GM18951 (cell line): ENCODE measurements around the gene ADAT3.

Experiments used
- POLR2A ChIP-seq: IDR thresholded peaks from 4 replicates; pipeline ENCODE4 v1.6.1; 2011; ENCODE audit warnings: mild to moderate bottlenecking; ENCODE audit not compliant: insufficient read length, insufficient read depth; ENCODE audit errors: extremely low read depth
- in situ Hi-C: fragments of 300-500 bp; cut with MboI; formaldehyde crosslinking; loops from one replicate; pipeline ENCODE4 v1.12.0; 2022; ENCODE audit warnings: low sequenced_read_pairs, mixed read lengths, inconsistent platforms; ENCODE audit not compliant: unreplicated experiment

Gene ADAT3

DNA sequence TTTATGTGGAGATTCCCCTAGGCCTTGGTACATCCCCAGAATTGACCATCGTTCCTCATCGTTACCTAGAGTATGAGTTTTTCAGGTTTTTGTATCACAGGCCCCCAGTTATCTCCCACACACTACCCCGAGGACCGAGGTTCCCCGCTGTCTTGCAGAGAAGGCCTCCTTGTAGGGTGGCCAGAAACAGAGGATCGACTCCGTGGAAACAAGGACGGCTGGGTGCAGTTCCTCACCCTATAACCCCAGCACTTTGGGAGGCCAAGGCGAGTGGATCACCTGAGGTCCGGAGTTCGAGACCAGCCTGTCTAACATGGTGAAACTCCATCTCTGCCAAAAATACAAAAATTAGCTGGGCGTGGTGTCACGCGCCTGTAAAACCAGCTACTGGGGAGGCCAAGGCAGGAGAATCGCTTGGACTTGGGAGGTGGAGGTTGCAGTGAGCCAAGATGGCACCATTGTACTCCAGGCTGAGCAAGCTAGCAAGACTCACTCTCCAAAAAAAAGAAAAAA, 720 bp downstream of the ADAT3 start:
- in situ Hi-C loops: no loop called here
- TF ChIP-seq POLR2A: no peak

DNA sequence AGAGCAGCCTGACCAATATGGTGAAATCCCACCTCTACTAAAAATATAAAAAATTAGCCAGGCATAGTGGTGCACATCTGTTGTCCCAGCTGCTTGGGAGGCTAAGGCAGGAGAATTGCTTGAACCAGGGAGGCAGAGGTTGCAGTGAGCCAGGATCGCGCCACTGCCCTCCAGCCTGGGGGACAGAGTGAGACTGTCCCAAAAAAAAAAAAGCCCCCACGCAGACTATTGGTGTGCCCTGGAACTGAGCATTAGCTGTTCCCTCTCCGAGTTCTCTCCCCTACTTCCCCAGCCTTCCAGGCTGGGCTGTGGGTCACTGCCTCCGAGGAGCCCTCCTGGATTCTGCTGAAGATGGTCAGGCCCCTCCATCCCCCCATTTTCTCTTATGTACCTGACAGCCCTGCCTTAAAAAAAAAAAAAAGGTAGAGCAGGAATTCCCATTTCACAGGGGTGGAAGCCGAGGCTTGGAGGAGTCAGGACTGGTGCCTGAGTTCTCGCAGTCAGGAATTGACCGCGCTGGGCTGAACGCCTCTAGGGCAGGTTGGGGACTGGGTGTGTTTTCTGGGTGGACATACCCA, 1.9 kb downstream of the ADAT3 start:
- in situ Hi-C loops: no loop called here

GRCh38 chr19:1907563-1908363, 2.6 kb downstream of the ADAT3 start:
- no peak for TF ChIP-seq POLR2A
- in situ Hi-C loops: no loop called here

More for the DNA sequence above, 1.9 kb downstream of the ADAT3 start:
- no peak for TF ChIP-seq POLR2A

DNA sequence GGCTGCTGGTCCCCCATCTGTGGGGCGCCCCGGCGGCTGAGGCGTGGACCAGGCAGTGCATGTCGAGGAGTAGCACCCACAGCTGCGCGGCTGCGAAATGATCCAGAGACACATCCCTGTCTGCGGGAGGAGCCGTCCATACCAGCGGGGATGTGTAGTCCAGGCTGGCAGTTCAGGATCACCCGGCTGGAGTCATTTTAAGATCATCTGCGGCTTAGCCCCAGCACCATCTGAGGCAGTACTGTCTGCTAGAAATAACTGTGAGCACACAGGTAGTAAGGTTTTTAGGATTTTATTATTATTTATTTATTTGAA, 3.1 kb downstream of the ADAT3 start:
- no peak for TF ChIP-seq POLR2A
- in situ Hi-C loops: no loop called here

DNA sequence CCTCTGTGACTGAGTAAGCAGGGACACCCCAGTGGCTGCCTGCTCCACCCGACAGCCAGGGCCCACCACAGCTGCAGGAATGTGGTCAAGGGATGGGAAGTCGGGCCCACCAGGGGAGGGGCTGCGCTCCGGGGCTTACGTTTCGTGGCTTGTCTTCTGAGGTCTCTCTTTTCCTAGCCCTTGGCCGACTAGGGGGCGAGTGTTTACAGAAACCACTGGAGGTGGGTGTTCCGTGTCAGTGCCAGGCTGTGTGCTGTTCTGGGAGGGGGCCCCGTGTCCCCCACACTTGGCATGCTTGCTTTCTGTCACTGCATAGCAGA, 4.5 kb downstream of the ADAT3 start:
- in situ Hi-C loops: no loop called here
- TF ChIP-seq POLR2A: no peak

GRCh38 chr19:1910177-1910576, 5.0 kb downstream of the ADAT3 start:
- TF ChIP-seq POLR2A: no peak
- in situ Hi-C loops: no loop called here

DNA sequence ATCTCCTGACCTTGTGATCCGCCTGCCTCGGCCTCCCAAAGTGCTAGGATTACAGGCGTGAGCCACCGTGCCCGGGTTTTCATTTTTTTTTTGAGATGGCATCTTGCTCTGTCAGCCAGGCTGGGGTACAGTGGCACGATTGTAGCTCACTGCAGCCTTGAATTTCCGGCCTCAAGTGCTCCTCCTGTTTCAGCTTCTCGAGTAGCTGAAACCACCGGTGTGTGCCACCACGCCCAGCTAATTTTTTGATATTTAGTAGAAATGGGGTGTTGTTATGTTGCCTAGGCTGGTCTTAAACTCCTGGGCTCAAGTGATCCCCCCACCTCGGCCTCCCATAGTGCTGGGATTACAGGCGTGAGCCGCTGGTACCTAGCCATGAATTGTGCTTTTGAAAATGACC, 5.9 kb downstream of the ADAT3 start:
- TF ChIP-seq POLR2A: no peak
- in situ Hi-C loops: no loop called here

- in situ Hi-C loops: no loop called here
- TF ChIP-seq POLR2A: no peak
Observed at GRCh38 chr19:1911995-1912394, 6.8 kb downstream of the ADAT3 start.

GRCh38 chr19:1912760-1913505, 7.7 kb downstream of the ADAT3 start:
- in situ Hi-C loops: no loop called here
- no peak for TF ChIP-seq POLR2A

DNA sequence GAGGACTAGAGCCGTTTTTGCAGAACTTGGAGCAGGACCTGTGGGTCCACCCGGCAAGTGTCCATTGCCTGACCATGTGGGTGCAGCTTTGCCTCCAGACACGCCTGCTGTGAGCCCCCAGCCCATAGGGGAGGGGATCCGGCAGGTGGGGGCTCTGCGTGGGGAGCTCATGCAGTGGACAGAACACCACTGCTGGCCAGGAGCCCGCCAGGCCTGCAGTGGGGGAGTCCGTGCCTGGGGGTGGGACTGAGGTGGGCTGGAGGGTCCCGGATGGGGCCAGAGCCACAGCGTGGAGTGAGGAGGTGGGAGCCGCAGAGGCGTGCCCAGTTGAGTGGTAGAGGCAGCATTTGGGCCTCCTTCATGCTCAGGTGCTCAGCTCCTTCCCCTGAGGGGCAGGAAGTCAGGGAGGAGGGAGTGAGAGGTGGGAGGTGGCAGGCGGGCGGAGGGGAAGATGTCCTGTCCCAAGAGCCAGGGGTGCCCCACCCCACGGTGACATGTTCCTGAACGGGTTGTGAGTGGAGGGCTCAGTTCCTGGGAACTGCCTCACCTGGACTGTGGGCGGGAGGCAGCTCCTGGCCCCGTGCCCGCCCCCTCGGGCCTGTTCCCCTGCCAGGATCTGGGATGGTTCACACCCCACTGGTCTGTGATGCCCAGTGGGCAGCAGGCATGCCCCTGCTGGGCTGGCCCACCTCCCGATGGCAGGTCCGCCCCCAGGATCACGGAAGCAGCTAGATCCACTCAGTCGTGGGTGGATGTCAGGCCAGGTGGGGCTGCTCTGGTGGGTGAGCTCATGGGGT, 8.8 kb downstream of the ADAT3 start:
- no peak for TF ChIP-seq POLR2A
- in situ Hi-C loops: no loop called here

DNA sequence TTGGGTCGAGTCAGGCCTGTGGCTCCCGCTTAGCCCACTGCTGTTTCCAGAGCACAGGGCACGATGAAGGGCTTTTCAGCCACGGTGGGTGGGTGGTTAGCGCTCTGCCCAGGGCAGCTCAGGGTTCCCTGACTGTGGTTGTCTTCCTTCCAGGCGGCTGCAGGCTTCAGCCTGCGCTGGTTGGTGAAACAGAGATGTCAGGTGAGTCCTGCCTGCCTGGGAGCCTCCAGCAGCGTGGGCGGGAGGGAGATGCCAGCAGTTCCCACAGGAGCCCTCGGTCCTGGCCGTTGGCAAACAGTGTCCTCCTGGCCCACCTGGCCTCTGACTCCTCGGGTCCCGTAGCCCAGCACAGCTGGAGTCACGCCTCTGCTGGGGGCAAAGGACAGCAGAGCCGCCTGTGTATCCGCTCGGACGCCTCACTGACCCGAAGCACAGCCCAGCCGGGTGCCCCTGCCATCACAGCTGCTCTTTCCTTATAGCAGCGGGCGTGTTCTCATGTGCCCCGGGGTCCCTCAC, 9.7 kb downstream of the ADAT3 start:
- TF ChIP-seq POLR2A: no peak
- in situ Hi-C loops: no loop called here

DNA sequence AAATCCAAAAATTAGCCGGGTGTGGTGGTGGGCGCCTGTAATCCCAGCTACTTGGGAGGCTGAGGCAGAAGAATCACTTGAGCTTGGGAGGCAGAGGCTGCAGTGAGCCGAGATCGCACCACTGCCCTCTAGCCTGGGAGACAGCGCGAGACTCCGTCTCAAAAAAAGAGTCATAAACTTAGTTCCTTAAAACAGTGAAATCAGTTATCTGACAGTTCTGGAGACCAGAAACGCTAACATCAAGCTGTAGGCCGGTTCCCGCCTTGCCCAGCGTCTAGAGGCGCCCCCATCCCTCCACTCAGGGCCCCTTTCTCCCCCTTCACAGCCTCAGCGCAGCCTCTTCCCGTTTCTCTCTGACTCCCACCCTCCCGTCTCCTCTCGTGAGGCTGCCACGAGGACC, 11.9 kb downstream of the ADAT3 start:
- in situ Hi-C loops: no loop called here
- no peak for TF ChIP-seq POLR2A

DNA sequence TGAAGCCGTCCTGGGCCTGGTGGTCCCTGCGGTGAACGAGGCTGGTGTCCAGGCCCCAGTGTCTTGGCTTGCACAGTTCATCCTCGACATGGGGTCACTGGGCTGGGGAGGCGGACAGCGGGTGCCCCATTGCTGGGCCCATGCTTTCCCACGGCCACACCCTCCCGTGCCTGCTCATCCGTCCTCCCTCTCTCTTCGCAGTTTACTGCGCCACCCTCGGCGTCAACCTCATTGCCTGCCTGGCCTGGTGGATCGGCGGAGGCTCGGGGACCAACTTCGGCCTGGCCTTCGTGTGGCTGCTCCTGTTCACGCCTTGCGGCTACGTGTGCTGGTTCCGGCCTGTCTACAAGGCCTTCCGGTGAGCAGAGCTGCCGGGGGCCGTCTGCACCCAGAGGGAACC, 12.7 kb downstream of the ADAT3 start:
- TF ChIP-seq POLR2A: no peak
- in situ Hi-C loops: no loop called here
